ENCODE data around the gene CD79A.

CD79A gene

GRCh38 chr19:41862445-41862986, 14.6 kb upstream of the CD79A start:
- no peak for TF ChIP-seq CTCF (IDR thresholded peaks at IDR 0.05; ENCODE audit: insufficient read depth, missing control alignments)
- FAIRE-seq (no peak), DNase-seq (ENCODE audit: insufficient read length, low spot score) (no peak)

GRCh38 chr19:41863209-41863931, 13.7 kb upstream of the CD79A start:
- no peak for FAIRE-seq
- no peak for DNase-seq (ENCODE audit: insufficient read length, low spot score)

GRCh38 chr19:41864374-41864773, 12.7 kb upstream of the CD79A start:
- FAIRE-seq: no peak
- no peak for DNase-seq (ENCODE audit: insufficient read length, low spot score)
- TF ChIP-seq CTCF (IDR thresholded peaks at IDR 0.05; ENCODE audit: insufficient read depth, missing control alignments): no peak

More at GRCh38 chr19:41863209-41863931, 13.7 kb upstream of the CD79A start:
- no peak for TF ChIP-seq CTCF (IDR thresholded peaks at IDR 0.05; ENCODE audit: insufficient read depth, missing control alignments)

- DNase-seq (ENCODE audit: insufficient read length, low spot score) (no peak), FAIRE-seq (no peak)
- no peak for TF ChIP-seq CTCF (IDR thresholded peaks at IDR 0.05; ENCODE audit: insufficient read depth, missing control alignments)
Measured at GRCh38 chr19:41866284-41866683, 10.8 kb upstream of the CD79A start.

GRCh38 chr19:41868120-41868988, 8.7 kb upstream of the CD79A start:
- DNase-seq (ENCODE audit: insufficient read length, low spot score) (no peak), FAIRE-seq (no peak)
- TF ChIP-seq CTCF (IDR thresholded peaks at IDR 0.05; ENCODE audit: insufficient read depth, missing control alignments): no peak

GRCh38 chr19:41868989-41869300, 8.1 kb upstream of the CD79A start:
- no peak for FAIRE-seq
- DNase-seq (ENCODE audit: insufficient read length, low spot score): no peak
- TF ChIP-seq CTCF (IDR thresholded peaks at IDR 0.05; ENCODE audit: insufficient read depth, missing control alignments): no peak
